ENCODE measurements around the gene S100Z. TPM values are rescaled to one million over a fixed set of nuclear protein-coding genes. Genes with fewer than 3 reads are reported as not detected.
"Not testable (repeated sequence)": the region's sequence is repeated elsewhere in the genome, so short reads cannot be mapped to it uniquely, and the experiment has no call there.

The S100Z gene
- total and polyA plus RNA-seq, 2 donors, result 0.32 TPM; not detected in 1

GRCh38 chr5:76870046-76870445 is 20.2 kb downstream of the S100Z start:
- H3K4me1 ChIP-seq (ENCODE audit: insufficient read depth), result no peaks in the 10 kb centered on the region
- no peaks in the 10 kb centered on the region for H3K36me3 ChIP-seq (ENCODE audit: insufficient read depth)
- 55% methylated on average over 6 of the region's 6 CpGs for WGBS
- H3K27ac ChIP-seq (ENCODE audit: low read depth), result no peak overlapping the region
- H3K4me3 ChIP-seq (ENCODE audit: low read depth, low read length), result no peak overlapping the region
- DNase-seq (ENCODE audit: extremely low spot score), result no peak

GRCh38 chr5:76874088-76874581 is 24.3 kb downstream of the S100Z start:
- Histone ChIP-seq H3K4me3 (ENCODE audit: low read depth, low read length) (no peak overlapping the region), H3K36me3 (ENCODE audit: insufficient read depth) (no peaks in the 10 kb centered on the region), H3K4me1 (ENCODE audit: insufficient read depth) (no peaks in the 10 kb centered on the region), H3K27ac (ENCODE audit: low read depth) (no peak overlapping the region)
- DNase-seq (ENCODE audit: extremely low spot score), result no peak
- WGBS, result 51% methylated on average over 3 of the region's 3 CpGs

- Histone ChIP-seq H3K36me3 (ENCODE audit: insufficient read depth) (no peaks in the 10 kb centered on the region), H3K4me3 (ENCODE audit: low read depth, low read length) (no peak overlapping the region), H3K27ac (ENCODE audit: low read depth) (no peak overlapping the region), H3K4me1 (ENCODE audit: insufficient read depth) (no peaks in the 10 kb centered on the region)
- no peak for DNase-seq (ENCODE audit: extremely low spot score)
- 63% methylated on average over 10 of the region's 10 CpGs for WGBS
These were observed 39.0 kb downstream of the S100Z start for GRCh38 chr5:76888733-76889300.

GRCh38 chr5:76893294-76893693 is 43.5 kb downstream of the S100Z start:
- no peak overlapping the region for H3K27ac ChIP-seq (ENCODE audit: low read depth)
- H3K4me3 ChIP-seq (ENCODE audit: low read depth, low read length), result no peak overlapping the region
- 74% methylated on average over 2 of the region's 2 CpGs for WGBS
- no peaks in the 10 kb centered on the region for H3K36me3 ChIP-seq (ENCODE audit: insufficient read depth)
- H3K4me1 ChIP-seq (ENCODE audit: insufficient read depth), result no peaks in the 10 kb centered on the region
- DNase-seq (ENCODE audit: extremely low spot score), result no peak

- no peak overlapping the region for H3K27ac ChIP-seq (ENCODE audit: low read depth)
- H3K4me3 ChIP-seq (ENCODE audit: low read depth, low read length), result no peak overlapping the region
- no peaks in the 10 kb centered on the region for H3K4me1 ChIP-seq (ENCODE audit: insufficient read depth)
- H3K36me3 ChIP-seq (ENCODE audit: insufficient read depth), result no peaks in the 10 kb centered on the region
- no peak for DNase-seq (ENCODE audit: extremely low spot score)
- 97% methylated on average over 2 of the region's 2 CpGs for WGBS
These were observed 46.4 kb downstream of the S100Z start for GRCh38 chr5:76896196-76896595.

GRCh38 chr5:76901522-76901921 is 51.7 kb downstream of the S100Z start:
- WGBS, result 76% methylated on average over 3 of the region's 3 CpGs
- DNase-seq (ENCODE audit: extremely low spot score), result no peak
- Histone ChIP-seq H3K36me3 (ENCODE audit: insufficient read depth) (no peaks in the 10 kb centered on the region), H3K4me1 (ENCODE audit: insufficient read depth) (no peaks in the 10 kb centered on the region), H3K4me3 (ENCODE audit: low read depth, low read length) (no peak overlapping the region), H3K27ac (ENCODE audit: low read depth) (no peak overlapping the region)

- 83% methylated on average over 7 of the region's 7 CpGs for WGBS
These were observed 58.4 kb downstream of the S100Z start for GRCh38 chr5:76908166-76908565.

GRCh38 chr5:76910344-76910933 is 60.6 kb downstream of the S100Z start:
- WGBS, result 63% methylated on average over 9 of the region's 9 CpGs
- H3K27ac ChIP-seq (ENCODE audit: low read depth); H3K4me3 ChIP-seq (ENCODE audit: low read depth, low read length); DNase-seq (ENCODE audit: extremely low spot score); H3K36me3 ChIP-seq (ENCODE audit: insufficient read depth); H3K4me1 ChIP-seq (ENCODE audit: insufficient read depth): not testable (repeated sequence)

More at GRCh38 chr5:76908166-76908565, 58.4 kb downstream of the S100Z start:
- no peaks in the 10 kb centered on the region for H3K4me1 ChIP-seq (ENCODE audit: insufficient read depth)
- no peak overlapping the region for H3K27ac ChIP-seq (ENCODE audit: low read depth)
- no peaks in the 10 kb centered on the region for H3K36me3 ChIP-seq (ENCODE audit: insufficient read depth)
- H3K4me3 ChIP-seq (ENCODE audit: low read depth, low read length), result no peak overlapping the region
- DNase-seq (ENCODE audit: extremely low spot score), result no peak

GRCh38 chr5:76914671-76915070 is 64.9 kb downstream of the S100Z start:
- H3K4me3 ChIP-seq (ENCODE audit: low read depth, low read length); H3K27ac ChIP-seq (ENCODE audit: low read depth); DNase-seq (ENCODE audit: extremely low spot score); H3K4me1 ChIP-seq (ENCODE audit: insufficient read depth); H3K36me3 ChIP-seq (ENCODE audit: insufficient read depth): not testable (repeated sequence)
- 87% methylated on average over 14 of the region's 14 CpGs for WGBS

GRCh38 chr5:76918539-76918938 is 68.7 kb downstream of the S100Z start:
- H3K36me3 ChIP-seq (ENCODE audit: insufficient read depth), result no peaks in the 10 kb centered on the region
- H3K4me1 ChIP-seq (ENCODE audit: insufficient read depth), result no peaks in the 10 kb centered on the region
- no peak overlapping the region for H3K4me3 ChIP-seq (ENCODE audit: low read depth, low read length)
- DNase-seq (ENCODE audit: extremely low spot score), result no peak
- H3K27ac ChIP-seq (ENCODE audit: low read depth), result no peak overlapping the region
- 92% methylated on average over 3 of the region's 3 CpGs for WGBS

- DNase-seq (ENCODE audit: extremely low spot score), result no peak
- no peaks in the 10 kb centered on the region for H3K4me1 ChIP-seq (ENCODE audit: insufficient read depth)
- no peaks in the 10 kb centered on the region for H3K36me3 ChIP-seq (ENCODE audit: insufficient read depth)
- 52% methylated on average over 4 of the region's 4 CpGs for WGBS
- H3K4me3 ChIP-seq (ENCODE audit: low read depth, low read length), result no peak overlapping the region
- H3K27ac ChIP-seq (ENCODE audit: low read depth), result no peak overlapping the region
These were observed 70.7 kb downstream of the S100Z start for GRCh38 chr5:76920491-76920890.

GRCh38 chr5:76926329-76927105 is 76.7 kb downstream of the S100Z start:
- H3K27ac ChIP-seq (ENCODE audit: low read depth), result no peak overlapping the region
- 25% methylated on average over 6 of the region's 6 CpGs for WGBS
- DNase-seq (ENCODE audit: extremely low spot score), result no peak
- H3K4me3 ChIP-seq (ENCODE audit: low read depth, low read length), result no peak overlapping the region
- H3K36me3 ChIP-seq (ENCODE audit: insufficient read depth), result no peaks in the 10 kb centered on the region
- no peaks in the 10 kb centered on the region for H3K4me1 ChIP-seq (ENCODE audit: insufficient read depth)

GRCh38 chr5:76927961-76928360 is 78.1 kb downstream of the S100Z start:
- H3K4me1 ChIP-seq (ENCODE audit: insufficient read depth), result no peaks in the 10 kb centered on the region
- no peak overlapping the region for H3K27ac ChIP-seq (ENCODE audit: low read depth)
- WGBS, result 78% methylated on average over 4 of the region's 4 CpGs
- H3K4me3 ChIP-seq (ENCODE audit: low read depth, low read length), result no peak overlapping the region
- no peaks in the 10 kb centered on the region for H3K36me3 ChIP-seq (ENCODE audit: insufficient read depth)
- no peak for DNase-seq (ENCODE audit: extremely low spot score)

GRCh38 chr5:76930083-76930482 is 80.3 kb downstream of the S100Z start:
- WGBS, result 73% methylated on average over 4 of the region's 4 CpGs
- no peak overlapping the region for H3K4me3 ChIP-seq (ENCODE audit: low read depth, low read length)
- H3K4me1 ChIP-seq (ENCODE audit: insufficient read depth), result no peaks in the 10 kb centered on the region
- H3K27ac ChIP-seq (ENCODE audit: low read depth), result no peak overlapping the region
- DNase-seq (ENCODE audit: extremely low spot score), result no peak
- no peaks in the 10 kb centered on the region for H3K36me3 ChIP-seq (ENCODE audit: insufficient read depth)

All from urinary bladder (tissue), 4 donors.